ENCODE results near the gene SYT2. TPM values are rescaled to one million over a fixed set of nuclear protein-coding genes. Genes with fewer than 3 reads are reported as not detected.

Gene SYT2
- total RNA-seq, 1 experiment from 2014 or later: 12.1 TPM

- Mint-ChIP-seq H3K4me1 (peaks cover 9% of the 10 kb centered on the region; the same call in 1 of the 2 replicates), H3K36me3 (no peaks in the 10 kb centered on the region), H3K27ac (no peak overlapping the region), H3K4me3 (no peak overlapping the region), H3K27me3 (ENCODE audit: low read depth) (no peaks in the 10 kb centered on the region), H3K9me3 (no peaks in the 10 kb centered on the region)
- ATAC-seq (no peak), DNase-seq (ENCODE audit: low spot score) (no peak)
- CTCF ChIA-PET: interaction anchor here (1.0 to 6.0 kb wide), 16 partner anchors 11 to 382 kb away, joined by 3 to 150 read pairs (median 8); partner anchors contain the start of gene SYT2
- POLR2A ChIA-PET: no interaction called here
- no peak for TF ChIP-seq ETV6 (CRISPR knock-in tag; IDR thresholded peaks at IDR 0.05)
- TF ChIP-seq, protein P1, sequence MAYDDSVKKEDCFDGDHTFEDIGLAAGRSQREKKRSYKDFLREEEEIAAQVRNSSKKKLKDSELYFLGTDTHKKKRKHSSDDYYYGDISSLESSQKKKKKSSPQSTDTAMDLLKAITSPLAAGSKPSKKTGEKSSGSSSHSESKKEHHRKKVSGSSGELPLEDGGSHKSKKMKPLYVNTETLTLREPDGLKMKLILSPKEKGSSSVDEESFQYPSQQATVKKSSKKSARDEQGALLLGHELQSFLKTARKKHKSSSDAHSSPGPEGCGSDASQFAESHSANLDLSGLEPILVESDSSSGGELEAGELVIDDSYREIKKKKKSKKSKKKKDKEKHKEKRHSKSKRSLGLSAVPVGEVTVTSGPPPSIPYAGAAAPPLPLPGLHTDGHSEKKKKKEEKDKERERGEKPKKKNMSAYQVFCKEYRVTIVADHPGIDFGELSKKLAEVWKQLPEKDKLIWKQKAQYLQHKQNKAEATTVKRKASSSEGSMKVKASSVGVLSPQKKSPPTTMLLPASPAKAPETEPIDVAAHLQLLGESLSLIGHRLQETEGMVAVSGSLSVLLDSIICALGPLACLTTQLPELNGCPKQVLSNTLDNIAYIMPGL (CRISPR knock-in tag; IDR thresholded peaks at IDR 0.05): no peak
- TF ChIP-seq, protein P2, sequence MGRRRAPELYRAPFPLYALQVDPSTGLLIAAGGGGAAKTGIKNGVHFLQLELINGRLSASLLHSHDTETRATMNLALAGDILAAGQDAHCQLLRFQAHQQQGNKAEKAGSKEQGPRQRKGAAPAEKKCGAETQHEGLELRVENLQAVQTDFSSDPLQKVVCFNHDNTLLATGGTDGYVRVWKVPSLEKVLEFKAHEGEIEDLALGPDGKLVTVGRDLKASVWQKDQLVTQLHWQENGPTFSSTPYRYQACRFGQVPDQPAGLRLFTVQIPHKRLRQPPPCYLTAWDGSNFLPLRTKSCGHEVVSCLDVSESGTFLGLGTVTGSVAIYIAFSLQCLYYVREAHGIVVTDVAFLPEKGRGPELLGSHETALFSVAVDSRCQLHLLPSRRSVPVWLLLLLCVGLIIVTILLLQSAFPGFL (CRISPR knock-in tag; IDR thresholded peaks at IDR 0.05; ENCODE audit: borderline replicate concordance): no peak
- no peak for TF ChIP-seq NR3C1 (CRISPR knock-in tag; conservative IDR thresholded peaks at IDR 0.05; ENCODE audit: low read depth)
- TF ChIP-seq, protein P3, sequence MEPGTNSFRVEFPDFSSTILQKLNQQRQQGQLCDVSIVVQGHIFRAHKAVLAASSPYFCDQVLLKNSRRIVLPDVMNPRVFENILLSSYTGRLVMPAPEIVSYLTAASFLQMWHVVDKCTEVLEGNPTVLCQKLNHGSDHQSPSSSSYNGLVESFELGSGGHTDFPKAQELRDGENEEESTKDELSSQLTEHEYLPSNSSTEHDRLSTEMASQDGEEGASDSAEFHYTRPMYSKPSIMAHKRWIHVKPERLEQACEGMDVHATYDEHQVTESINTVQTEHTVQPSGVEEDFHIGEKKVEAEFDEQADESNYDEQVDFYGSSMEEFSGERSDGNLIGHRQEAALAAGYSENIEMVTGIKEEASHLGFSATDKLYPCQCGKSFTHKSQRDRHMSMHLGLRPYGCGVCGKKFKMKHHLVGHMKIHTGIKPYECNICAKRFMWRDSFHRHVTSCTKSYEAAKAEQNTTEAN (CRISPR knock-in tag; IDR thresholded peaks at IDR 0.05): no peak
- TF ChIP-seq, protein P4, sequence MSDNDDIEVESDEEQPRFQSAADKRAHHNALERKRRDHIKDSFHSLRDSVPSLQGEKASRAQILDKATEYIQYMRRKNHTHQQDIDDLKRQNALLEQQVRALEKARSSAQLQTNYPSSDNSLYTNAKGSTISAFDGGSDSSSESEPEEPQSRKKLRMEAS (CRISPR knock-in tag; IDR thresholded peaks at IDR 0.05): no peak
- TF ChIP-seq NR2C2 (CRISPR knock-in tag; IDR thresholded peaks at IDR 0.05): no peak
- TF ChIP-seq, protein P5, sequence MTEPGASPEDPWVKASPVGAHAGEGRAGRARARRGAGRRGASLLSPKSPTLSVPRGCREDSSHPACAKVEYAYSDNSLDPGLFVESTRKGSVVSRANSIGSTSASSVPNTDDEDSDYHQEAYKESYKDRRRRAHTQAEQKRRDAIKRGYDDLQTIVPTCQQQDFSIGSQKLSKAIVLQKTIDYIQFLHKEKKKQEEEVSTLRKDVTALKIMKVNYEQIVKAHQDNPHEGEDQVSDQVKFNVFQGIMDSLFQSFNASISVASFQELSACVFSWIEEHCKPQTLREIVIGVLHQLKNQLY (CRISPR knock-in tag; IDR thresholded peaks at IDR 0.05): no peak
- TF ChIP-seq, protein P6, sequence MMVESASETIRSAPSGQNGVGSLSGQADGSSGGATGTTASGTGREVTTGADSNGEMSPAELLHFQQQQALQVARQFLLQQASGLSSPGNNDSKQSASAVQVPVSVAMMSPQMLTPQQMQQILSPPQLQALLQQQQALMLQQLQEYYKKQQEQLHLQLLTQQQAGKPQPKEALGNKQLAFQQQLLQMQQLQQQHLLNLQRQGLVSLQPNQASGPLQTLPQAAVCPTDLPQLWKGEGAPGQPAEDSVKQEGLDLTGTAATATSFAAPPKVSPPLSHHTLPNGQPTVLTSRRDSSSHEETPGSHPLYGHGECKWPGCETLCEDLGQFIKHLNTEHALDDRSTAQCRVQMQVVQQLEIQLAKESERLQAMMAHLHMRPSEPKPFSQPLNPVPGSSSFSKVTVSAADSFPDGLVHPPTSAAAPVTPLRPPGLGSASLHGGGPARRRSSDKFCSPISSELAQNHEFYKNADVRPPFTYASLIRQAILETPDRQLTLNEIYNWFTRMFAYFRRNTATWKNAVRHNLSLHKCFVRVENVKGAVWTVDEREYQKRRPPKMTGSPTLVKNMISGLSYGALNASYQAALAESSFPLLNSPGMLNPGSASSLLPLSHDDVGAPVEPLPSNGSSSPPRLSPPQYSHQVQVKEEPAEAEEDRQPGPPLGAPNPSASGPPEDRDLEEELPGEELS (CRISPR knock-in tag; IDR thresholded peaks at IDR 0.05): no peak
- no peak for TF ChIP-seq HMGA2 (CRISPR knock-in tag; IDR thresholded peaks at IDR 0.05)
- TF ChIP-seq USF2 (CRISPR knock-in tag; IDR thresholded peaks at IDR 0.05): no peak
- no peak for TF ChIP-seq PRDM15 (CRISPR knock-in tag; IDR thresholded peaks at IDR 0.05)
- no peak for TF ChIP-seq NFATC4 (CRISPR knock-in tag; IDR thresholded peaks at IDR 0.05)
- TF ChIP-seq E2F1 (CRISPR knock-in tag; IDR thresholded peaks at IDR 0.05): no peak
- TF ChIP-seq IRF2 (CRISPR knock-in tag; IDR thresholded peaks at IDR 0.05; ENCODE audit: borderline replicate concordance, low read depth): no peak
- no peak for TF ChIP-seq ZNF232 (CRISPR knock-in tag; IDR thresholded peaks at IDR 0.05)
- no peak for TF ChIP-seq ESRRA (CRISPR knock-in tag; IDR thresholded peaks at IDR 0.05; ENCODE audit: borderline replicate concordance)
- TF ChIP-seq, protein P7, sequence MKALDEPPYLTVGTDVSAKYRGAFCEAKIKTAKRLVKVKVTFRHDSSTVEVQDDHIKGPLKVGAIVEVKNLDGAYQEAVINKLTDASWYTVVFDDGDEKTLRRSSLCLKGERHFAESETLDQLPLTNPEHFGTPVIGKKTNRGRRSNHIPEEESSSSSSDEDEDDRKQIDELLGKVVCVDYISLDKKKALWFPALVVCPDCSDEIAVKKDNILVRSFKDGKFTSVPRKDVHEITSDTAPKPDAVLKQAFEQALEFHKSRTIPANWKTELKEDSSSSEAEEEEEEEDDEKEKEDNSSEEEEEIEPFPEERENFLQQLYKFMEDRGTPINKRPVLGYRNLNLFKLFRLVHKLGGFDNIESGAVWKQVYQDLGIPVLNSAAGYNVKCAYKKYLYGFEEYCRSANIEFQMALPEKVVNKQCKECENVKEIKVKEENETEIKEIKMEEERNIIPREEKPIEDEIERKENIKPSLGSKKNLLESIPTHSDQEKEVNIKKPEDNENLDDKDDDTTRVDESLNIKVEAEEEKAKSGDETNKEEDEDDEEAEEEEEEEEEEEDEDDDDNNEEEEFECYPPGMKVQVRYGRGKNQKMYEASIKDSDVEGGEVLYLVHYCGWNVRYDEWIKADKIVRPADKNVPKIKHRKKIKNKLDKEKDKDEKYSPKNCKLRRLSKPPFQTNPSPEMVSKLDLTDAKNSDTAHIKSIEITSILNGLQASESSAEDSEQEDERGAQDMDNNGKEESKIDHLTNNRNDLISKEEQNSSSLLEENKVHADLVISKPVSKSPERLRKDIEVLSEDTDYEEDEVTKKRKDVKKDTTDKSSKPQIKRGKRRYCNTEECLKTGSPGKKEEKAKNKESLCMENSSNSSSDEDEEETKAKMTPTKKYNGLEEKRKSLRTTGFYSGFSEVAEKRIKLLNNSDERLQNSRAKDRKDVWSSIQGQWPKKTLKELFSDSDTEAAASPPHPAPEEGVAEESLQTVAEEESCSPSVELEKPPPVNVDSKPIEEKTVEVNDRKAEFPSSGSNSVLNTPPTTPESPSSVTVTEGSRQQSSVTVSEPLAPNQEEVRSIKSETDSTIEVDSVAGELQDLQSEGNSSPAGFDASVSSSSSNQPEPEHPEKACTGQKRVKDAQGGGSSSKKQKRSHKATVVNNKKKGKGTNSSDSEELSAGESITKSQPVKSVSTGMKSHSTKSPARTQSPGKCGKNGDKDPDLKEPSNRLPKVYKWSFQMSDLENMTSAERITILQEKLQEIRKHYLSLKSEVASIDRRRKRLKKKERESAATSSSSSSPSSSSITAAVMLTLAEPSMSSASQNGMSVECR (CRISPR knock-in tag; IDR thresholded peaks at IDR 0.05; ENCODE audit: borderline replicate concordance): no peak
These were observed 51.9 kb downstream of the SYT2 start for GRCh38 chr1:202658251-202658759.

All from WTC11 (cell line).